Uterus (tissue), 2 donors: ENCODE data around the gene COL25A1.

Source experiments
- POLR2A ChIP-seq, 2 donors: fragments of 450-650 bp; IDR thresholded peaks; one replicate each; pipeline ENCODE4 v1.6.1; 2016; ENCODE audit warnings: antibody characterized with exemption in 2 of 2, mild to moderate bottlenecking in 1 of 2, moderate library complexity in 1 of 2
- TF ChIP-seq, protein P1 (sequence below), 4 experiments: fragments of 200-600 bp in 2 of 4; fragments of 450-650 bp in 2 of 4; sonication (generic) in 2 of 4; IDR thresholded peaks; one replicate each; pipeline ENCODE4 v1.5.1; 2016 to 2019; ENCODE audit warnings: antibody characterized with exemption in 4 of 4, mild to moderate bottlenecking in 2 of 4, moderate library complexity in 1 of 4

DNA sequence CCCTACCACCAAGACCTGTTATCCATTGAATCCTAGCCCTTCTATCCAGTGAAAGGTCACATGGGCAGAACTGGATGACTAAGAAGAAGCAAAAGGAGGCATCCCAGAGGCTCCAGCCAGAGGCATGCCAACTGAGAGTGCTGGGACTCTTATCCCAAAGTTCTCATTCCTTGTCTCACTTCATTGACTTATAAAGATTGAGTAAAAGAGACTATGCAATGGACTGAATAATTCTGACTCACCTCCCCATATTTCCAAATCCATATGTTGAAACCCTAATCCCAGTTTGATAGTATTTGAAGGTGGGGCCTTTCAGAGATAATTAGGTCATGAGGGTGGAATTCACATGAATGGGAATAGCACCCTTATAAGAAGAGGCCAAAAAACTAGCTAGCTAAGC lies 131.4 kb downstream of the COL25A1 start:
- TF ChIP-seq, protein P1, sequence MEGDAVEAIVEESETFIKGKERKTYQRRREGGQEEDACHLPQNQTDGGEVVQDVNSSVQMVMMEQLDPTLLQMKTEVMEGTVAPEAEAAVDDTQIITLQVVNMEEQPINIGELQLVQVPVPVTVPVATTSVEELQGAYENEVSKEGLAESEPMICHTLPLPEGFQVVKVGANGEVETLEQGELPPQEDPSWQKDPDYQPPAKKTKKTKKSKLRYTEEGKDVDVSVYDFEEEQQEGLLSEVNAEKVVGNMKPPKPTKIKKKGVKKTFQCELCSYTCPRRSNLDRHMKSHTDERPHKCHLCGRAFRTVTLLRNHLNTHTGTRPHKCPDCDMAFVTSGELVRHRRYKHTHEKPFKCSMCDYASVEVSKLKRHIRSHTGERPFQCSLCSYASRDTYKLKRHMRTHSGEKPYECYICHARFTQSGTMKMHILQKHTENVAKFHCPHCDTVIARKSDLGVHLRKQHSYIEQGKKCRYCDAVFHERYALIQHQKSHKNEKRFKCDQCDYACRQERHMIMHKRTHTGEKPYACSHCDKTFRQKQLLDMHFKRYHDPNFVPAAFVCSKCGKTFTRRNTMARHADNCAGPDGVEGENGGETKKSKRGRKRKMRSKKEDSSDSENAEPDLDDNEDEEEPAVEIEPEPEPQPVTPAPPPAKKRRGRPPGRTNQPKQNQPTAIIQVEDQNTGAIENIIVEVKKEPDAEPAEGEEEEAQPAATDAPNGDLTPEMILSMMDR (IDR thresholded peaks at IDR 0.05) = no peak
- TF ChIP-seq POLR2A (IDR thresholded peaks at IDR 0.05) = no peak
